Measurements from ENCODE around the gene SERBP1. TPM values are rescaled to one million over a fixed set of nuclear protein-coding genes. Genes with fewer than 3 reads are reported as not detected.

The SERBP1 gene
- total RNA-seq, 6 donors from 2014 or later, result 93.2 to 199 (median 138) TPM

GRCh38 chr1:67472056-67472455 is 41.9 kb upstream of the SERBP1 start:
- 46 to 65% methylated on average over 2 of the region's 2 CpGs for WGBS, 2 donors
- no peak for ATAC-seq (ENCODE audit: low FRiP score in 2 of 2)
- no peak for TF ChIP-seq POLR2AphosphoS5 (IDR thresholded peaks at IDR 0.05)
- TF ChIP-seq CTCF (IDR thresholded peaks at IDR 0.05), result no peak
- no peak for TF ChIP-seq POLR2A (IDR thresholded peaks at IDR 0.05)
- TF ChIP-seq EP300 (IDR thresholded peaks at IDR 0.05), result no peak
- H3K27ac ChIP-seq, result no peak overlapping the region
- H3K36me3 ChIP-seq, result no peaks in the 10 kb centered on the region
- H3K9me3 ChIP-seq, result no peaks in the 10 kb centered on the region
- DNase-seq, result no peak
- H3K4me1 ChIP-seq, result peaks cover 0 to 4% (median 0%) of the 10 kb centered on the region in 4 donors
- no peak overlapping the region for H3K4me3 ChIP-seq
- no peaks in the 10 kb centered on the region for H3K27me3 ChIP-seq

GRCh38 chr1:67469431-67469830 is 39.2 kb upstream of the SERBP1 start:
- TF ChIP-seq CTCF (IDR thresholded peaks at IDR 0.05) (no peak), POLR2A (IDR thresholded peaks at IDR 0.05) (no peak), POLR2AphosphoS5 (IDR thresholded peaks at IDR 0.05) (no peak), EP300 (IDR thresholded peaks at IDR 0.05) (no peak)
- H3K36me3 ChIP-seq, result no peaks in the 10 kb centered on the region
- no peak for DNase-seq
- H3K9me3 ChIP-seq, result no peaks in the 10 kb centered on the region
- no peak overlapping the region for H3K27ac ChIP-seq
- H3K4me3 ChIP-seq, result no peak overlapping the region
- peaks cover 0 to 9% (median 0%) of the 10 kb centered on the region in 4 donors for H3K4me1 ChIP-seq
- WGBS, 2 donors, result 68 to 70% methylated on average over 3 of the region's 3 CpGs
- H3K27me3 ChIP-seq, result no peaks in the 10 kb centered on the region
- no peak for ATAC-seq (ENCODE audit: low FRiP score in 2 of 2)

GRCh38 chr1:67468066-67468718 is 38.0 kb upstream of the SERBP1 start:
- 62 to 76% methylated on average over 4 of the region's 4 CpGs for WGBS, 2 donors
- ATAC-seq (ENCODE audit: low FRiP score in 2 of 2) (no peak), DNase-seq (no peak)
- H3K27me3 ChIP-seq, result no peaks in the 10 kb centered on the region
- H3K27ac ChIP-seq, result no peak overlapping the region
- no peaks in the 10 kb centered on the region for H3K9me3 ChIP-seq
- TF ChIP-seq EP300 (IDR thresholded peaks at IDR 0.05) (no peak), POLR2AphosphoS5 (IDR thresholded peaks at IDR 0.05) (no peak), CTCF (IDR thresholded peaks at IDR 0.05) (no peak), POLR2A (IDR thresholded peaks at IDR 0.05) (no peak)
- H3K4me1 ChIP-seq, result peaks cover 0 to 9% (median 0%) of the 10 kb centered on the region in 4 donors
- no peak overlapping the region for H3K4me3 ChIP-seq
- H3K36me3 ChIP-seq, result no peaks in the 10 kb centered on the region

GRCh38 chr1:67465375-67465774 is 35.2 kb upstream of the SERBP1 start:
- WGBS, 2 donors, result 43 to 58% methylated on average over 4 of the region's 4 CpGs
- DNase-seq, result no peak

More at GRCh38 chr1:67465375-67465774, 35.2 kb upstream of the SERBP1 start:
- Histone ChIP-seq H3K36me3 (no peaks in the 10 kb centered on the region), H3K4me3 (no peak overlapping the region), H3K27me3 (no peaks in the 10 kb centered on the region), H3K4me1 (peaks cover 0 to 18% (median 8%) of the 10 kb centered on the region in 4 donors), H3K27ac (peak overlapping the region in 1 of 4 donors; percentile 5), H3K9me3 (no peaks in the 10 kb centered on the region)
- no peak for TF ChIP-seq CTCF (IDR thresholded peaks at IDR 0.05)
- no peak for TF ChIP-seq POLR2A (IDR thresholded peaks at IDR 0.05)
- no peak for TF ChIP-seq POLR2AphosphoS5 (IDR thresholded peaks at IDR 0.05)
- no peak for TF ChIP-seq EP300 (IDR thresholded peaks at IDR 0.05)
- ATAC-seq (ENCODE audit: low FRiP score in 2 of 2), result no peak

Measured in upper lobe of left lung (tissue), 6 donors.